ENCODE data around the gene KCNMB4.
"Not testable (repeated sequence)": the region's sequence is repeated elsewhere in the genome, so short reads cannot be mapped to it uniquely, and the experiment has no call there.

KCNMB4 gene

GRCh38 chr12:70379846-70380245, 13.8 kb downstream of the KCNMB4 start:
- H3K4me3 ChIP-seq (replicated peaks; ENCODE audit: low read depth, low read length) = no peak overlapping the region
- TF ChIP-seq CTCF (IDR thresholded peaks at IDR 0.05; ENCODE audit: insufficient read depth, low read length, poor library complexity, severe bottlenecking) = no peak
- DNase-seq (ENCODE audit: extremely low read depth, insufficient read length) = no peak
- no peaks in the 10 kb centered on the region for H3K36me3 ChIP-seq (ENCODE audit: control insufficient read depth, insufficient read depth, low read length)
- no peaks in the 10 kb centered on the region for H3K27me3 ChIP-seq (replicated peaks; ENCODE audit: control insufficient read depth, insufficient read depth, low read length)

- no peak overlapping the region for H3K4me3 ChIP-seq (replicated peaks; ENCODE audit: low read depth, low read length)
- no peak for DNase-seq (ENCODE audit: extremely low read depth, insufficient read length)
- H3K27me3 ChIP-seq (replicated peaks; ENCODE audit: control insufficient read depth, insufficient read depth, low read length) = no peaks in the 10 kb centered on the region
- no peaks in the 10 kb centered on the region for H3K36me3 ChIP-seq (ENCODE audit: control insufficient read depth, insufficient read depth, low read length)
- no peak for TF ChIP-seq CTCF (IDR thresholded peaks at IDR 0.05; ENCODE audit: insufficient read depth, low read length, poor library complexity, severe bottlenecking)
These were observed 17.4 kb downstream of the KCNMB4 start for GRCh38 chr12:70383484-70383883.

GRCh38 chr12:70383886-70384285, 17.8 kb downstream of the KCNMB4 start:
- Histone ChIP-seq H3K4me3 (replicated peaks; ENCODE audit: low read depth, low read length) (no peak overlapping the region), H3K27me3 (replicated peaks; ENCODE audit: control insufficient read depth, insufficient read depth, low read length) (no peaks in the 10 kb centered on the region), H3K36me3 (ENCODE audit: control insufficient read depth, insufficient read depth, low read length) (no peaks in the 10 kb centered on the region)
- DNase-seq (ENCODE audit: extremely low read depth, insufficient read length) = no peak
- no peak for TF ChIP-seq CTCF (IDR thresholded peaks at IDR 0.05; ENCODE audit: insufficient read depth, low read length, poor library complexity, severe bottlenecking)

GRCh38 chr12:70386771-70387170, 20.7 kb downstream of the KCNMB4 start:
- TF ChIP-seq CTCF (IDR thresholded peaks at IDR 0.05; ENCODE audit: insufficient read depth, low read length, poor library complexity, severe bottlenecking) = no peak
- H3K4me3 ChIP-seq (replicated peaks; ENCODE audit: low read depth, low read length) = no peak overlapping the region
- H3K36me3 ChIP-seq (ENCODE audit: control insufficient read depth, insufficient read depth, low read length) = no peaks in the 10 kb centered on the region
- no peak for DNase-seq (ENCODE audit: extremely low read depth, insufficient read length)
- H3K27me3 ChIP-seq (replicated peaks; ENCODE audit: control insufficient read depth, insufficient read depth, low read length) = no peaks in the 10 kb centered on the region

- DNase-seq (ENCODE audit: extremely low read depth, insufficient read length) = no peak
These were observed 23.6 kb downstream of the KCNMB4 start for GRCh38 chr12:70389678-70390077.

GRCh38 chr12:70392631-70393030, 26.5 kb downstream of the KCNMB4 start:
- H3K27me3 ChIP-seq (replicated peaks; ENCODE audit: control insufficient read depth, insufficient read depth, low read length); H3K36me3 ChIP-seq (ENCODE audit: control insufficient read depth, insufficient read depth, low read length); H3K4me3 ChIP-seq (replicated peaks; ENCODE audit: low read depth, low read length); DNase-seq (ENCODE audit: extremely low read depth, insufficient read length): not testable (repeated sequence)

More at GRCh38 chr12:70389678-70390077, 23.6 kb downstream of the KCNMB4 start:
- Histone ChIP-seq H3K27me3 (replicated peaks; ENCODE audit: control insufficient read depth, insufficient read depth, low read length) (no peaks in the 10 kb centered on the region), H3K4me3 (replicated peaks; ENCODE audit: low read depth, low read length) (no peak overlapping the region), H3K36me3 (ENCODE audit: control insufficient read depth, insufficient read depth, low read length) (no peaks in the 10 kb centered on the region)
- TF ChIP-seq CTCF (IDR thresholded peaks at IDR 0.05; ENCODE audit: insufficient read depth, low read length, poor library complexity, severe bottlenecking) = no peak
